Measurements from ENCODE around the gene FCN2. TPM values are rescaled to one million over a fixed set of nuclear protein-coding genes. Genes with fewer than 3 reads are reported as not detected.

FCN2 gene
- total and polyA plus RNA-seq, 4 donors: 0.20 to 0.22 TPM; not detected in 2

- Histone ChIP-seq H3K9me3 (ENCODE audit: control insufficient read depth in 4 of 4, insufficient read depth in 3 of 4, low read length in 3 of 4) (peaks cover 0 to 3% (median 0%) of the 10 kb centered on the region in 4 donors), H3K4me1 (ENCODE audit: control insufficient read depth in 5 of 5, insufficient read depth in 5 of 5, low read length in 5 of 5) (no peaks in the 10 kb centered on the region), H3K27me3 (ENCODE audit: control insufficient read depth in 3 of 3, insufficient read depth in 3 of 3, low read length in 2 of 3) (no peaks in the 10 kb centered on the region), H3K9ac (ENCODE audit: insufficient read depth in 1 of 2, low read length in 2 of 2) (no peak overlapping the region), H3K27ac (ENCODE audit: low read depth in 1 of 2, low read length in 1 of 2) (no peak overlapping the region), H3K36me3 (ENCODE audit: control insufficient read depth in 4 of 4, insufficient read depth in 4 of 4, low read length in 4 of 4) (peaks cover 0 to 30% (median 11%) of the 10 kb centered on the region in 4 donors), H3K4me3 (no peak overlapping the region)
- 90 to 92% methylated on average over 34 of the region's 34 CpGs for WGBS, 2 donors
- ATAC-seq (ENCODE audit: insufficient read depth, low FRiP score) (no peak), DNase-seq (no peak)
- TF ChIP-seq CTCF (IDR thresholded peaks at IDR 0.05; ENCODE audit: control extremely low read depth, extremely low read depth): no peak
Measured at GRCh38 chr9:134838651-134839454, 41.8 kb upstream of the FCN2 start.

GRCh38 chr9:134839455-134840125 is 41.0 kb upstream of the FCN2 start:
- H3K27me3 ChIP-seq (ENCODE audit: control insufficient read depth in 3 of 3, insufficient read depth in 3 of 3, low read length in 2 of 3): no peaks in the 10 kb centered on the region
- TF ChIP-seq CTCF (IDR thresholded peaks at IDR 0.05; ENCODE audit: control extremely low read depth, extremely low read depth): no peak
- peaks cover 0 to 30% (median 12%) of the 10 kb centered on the region in 4 donors for H3K36me3 ChIP-seq (ENCODE audit: control insufficient read depth in 4 of 4, insufficient read depth in 4 of 4, low read length in 4 of 4)
- no peak overlapping the region for H3K4me3 ChIP-seq
- ATAC-seq (ENCODE audit: insufficient read depth, low FRiP score): no peak
- H3K27ac ChIP-seq (ENCODE audit: low read depth in 1 of 2, low read length in 1 of 2): no peak overlapping the region
- no peak overlapping the region for H3K9ac ChIP-seq (ENCODE audit: insufficient read depth in 1 of 2, low read length in 2 of 2)
- no peaks in the 10 kb centered on the region for H3K4me1 ChIP-seq (ENCODE audit: control insufficient read depth in 5 of 5, insufficient read depth in 5 of 5, low read length in 5 of 5)
- H3K9me3 ChIP-seq (ENCODE audit: control insufficient read depth in 4 of 4, insufficient read depth in 3 of 4, low read length in 3 of 4): peaks cover 0 to 3% (median 0%) of the 10 kb centered on the region in 4 donors
- no peak for DNase-seq
- 91 to 95% methylated on average over 18 to 21 of the region's 21 CpGs for WGBS, 2 donors

GRCh38 chr9:134840511-134840910 is 40.1 kb upstream of the FCN2 start:
- Histone ChIP-seq H3K27ac (ENCODE audit: low read depth in 1 of 2, low read length in 1 of 2) (no peak overlapping the region), H3K9ac (ENCODE audit: insufficient read depth in 1 of 2, low read length in 2 of 2) (no peak overlapping the region), H3K4me3 (no peak overlapping the region), H3K4me1 (ENCODE audit: control insufficient read depth in 5 of 5, insufficient read depth in 5 of 5, low read length in 5 of 5) (no peaks in the 10 kb centered on the region), H3K36me3 (ENCODE audit: control insufficient read depth in 4 of 4, insufficient read depth in 4 of 4, low read length in 4 of 4) (peaks cover 0 to 30% (median 12%) of the 10 kb centered on the region in 4 donors), H3K9me3 (ENCODE audit: control insufficient read depth in 4 of 4, insufficient read depth in 3 of 4, low read length in 3 of 4) (no peaks in the 10 kb centered on the region), H3K27me3 (ENCODE audit: control insufficient read depth in 3 of 3, insufficient read depth in 3 of 3, low read length in 2 of 3) (no peaks in the 10 kb centered on the region)
- WGBS, 2 donors: 88 to 93% methylated on average over 12 of the region's 12 CpGs
- no peak for DNase-seq
- ATAC-seq (ENCODE audit: insufficient read depth, low FRiP score): no peak
- no peak for TF ChIP-seq CTCF (IDR thresholded peaks at IDR 0.05; ENCODE audit: control extremely low read depth, extremely low read depth)

Data from lung (tissue), 12 donors.